GM18499 (cell line): Measurements from ENCODE around the gene MYO5A.

Source experiments
- ATAC-seq: cut with Tn5 transposase; IDR thresholded peaks from one replicate; pipeline ENCODE4 v1.9.1; 2021; ENCODE audit warnings: moderate number of reproducible peaks; ENCODE audit not compliant: insufficient read depth, unreplicated experiment

The MYO5A gene

GRCh38 chr15:52379395-52380106 is 149.1 kb downstream of the MYO5A start:
- peak; percentile 43 for ATAC-seq

GRCh38 chr15:52378746-52379394 is 149.8 kb downstream of the MYO5A start:
- ATAC-seq: peak; percentile 62

DNA sequence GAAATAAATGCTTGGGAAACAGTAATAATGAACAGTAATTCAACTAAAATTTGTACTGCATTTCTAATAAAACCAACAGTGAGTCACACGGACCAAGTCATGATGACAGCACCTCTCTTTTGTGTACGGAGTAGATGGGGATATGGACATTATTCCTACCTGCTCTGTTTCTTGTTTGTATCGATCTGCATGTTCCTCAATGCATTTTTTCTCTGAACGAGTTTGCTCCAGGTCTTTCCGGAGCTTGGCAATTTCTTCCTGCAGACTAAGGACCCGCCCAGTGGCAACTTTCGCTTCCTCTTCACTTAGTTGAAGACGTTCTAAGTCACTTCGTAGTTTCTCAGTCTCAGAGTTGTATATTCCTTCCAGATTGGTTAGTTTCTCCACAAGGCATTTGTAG is 158.7 kb downstream of the MYO5A start:
- ATAC-seq: no peak

- ATAC-seq: no peak
Measured at GRCh38 chr15:52369455-52369854, 159.2 kb downstream of the MYO5A start.

DNA sequence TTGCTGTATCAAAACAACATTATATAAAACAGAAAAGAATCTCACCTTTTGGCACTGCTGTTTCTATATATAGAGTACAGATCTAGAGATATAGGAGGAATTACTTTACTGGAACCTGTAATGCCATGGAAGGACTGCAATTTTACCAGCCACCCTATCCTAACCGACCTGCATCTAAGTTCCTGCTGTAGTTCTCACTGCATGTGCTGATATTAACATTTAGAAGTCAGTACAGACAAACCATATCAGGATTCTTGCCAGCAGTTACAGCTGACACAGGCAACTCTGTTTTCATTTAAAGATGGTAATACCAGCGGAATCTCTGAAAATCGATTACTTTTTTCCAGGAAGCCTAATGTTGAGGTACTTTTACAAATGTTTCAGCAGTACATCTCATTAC is 159.7 kb downstream of the MYO5A start:
- no peak for ATAC-seq

GRCh38 chr15:52368402-52368801 is 160.3 kb downstream of the MYO5A start:
- ATAC-seq: no peak

DNA sequence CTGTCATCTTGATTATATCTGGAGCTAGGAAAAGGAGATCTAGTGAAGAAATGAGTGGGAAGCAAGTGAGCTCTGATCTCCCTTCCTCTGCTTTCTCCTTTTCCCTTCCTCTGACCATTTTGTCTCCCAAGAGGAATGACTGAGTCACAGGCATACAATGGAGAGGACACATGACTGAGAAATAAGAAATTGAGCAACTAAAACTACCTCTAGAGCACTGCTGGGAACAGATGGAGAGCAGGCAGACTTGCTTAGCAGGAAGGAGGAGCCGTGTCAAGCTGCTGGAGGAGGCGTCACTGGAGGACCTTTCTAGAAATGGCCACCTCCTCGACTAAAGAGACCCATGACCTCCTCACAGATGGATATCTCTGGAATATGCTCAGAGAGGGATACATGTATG is 166.2 kb downstream of the MYO5A start:
- no peak for ATAC-seq

GRCh38 chr15:52361975-52362494 is 166.6 kb downstream of the MYO5A start:
- ATAC-seq: no peak

- no peak for ATAC-seq
Measured at GRCh38 chr15:52361494-52361893, 167.2 kb downstream of the MYO5A start.

GRCh38 chr15:52360229-52361203 is 168.2 kb downstream of the MYO5A start:
- no peak for ATAC-seq

DNA sequence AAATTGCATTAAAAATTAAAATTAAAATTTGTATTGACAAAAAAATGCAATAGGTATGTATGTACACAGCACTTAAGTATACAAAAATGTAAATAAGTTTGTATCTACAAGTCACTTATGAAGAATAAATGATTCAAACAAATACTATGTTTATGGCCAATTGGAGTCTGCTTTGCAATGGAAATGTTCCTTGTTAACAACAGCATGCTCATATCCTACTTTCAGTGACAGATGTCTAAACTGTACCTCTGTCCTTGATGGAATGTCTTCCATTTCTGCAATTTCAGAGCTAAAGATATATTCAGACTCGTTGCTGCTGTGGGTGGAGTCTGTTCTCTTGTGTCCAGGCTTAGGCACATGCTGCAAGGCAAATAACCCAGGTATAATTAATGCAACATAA is 169.0 kb downstream of the MYO5A start:
- no peak for ATAC-seq

GRCh38 chr15:52357949-52358348 is 170.7 kb downstream of the MYO5A start:
- ATAC-seq: no peak

DNA sequence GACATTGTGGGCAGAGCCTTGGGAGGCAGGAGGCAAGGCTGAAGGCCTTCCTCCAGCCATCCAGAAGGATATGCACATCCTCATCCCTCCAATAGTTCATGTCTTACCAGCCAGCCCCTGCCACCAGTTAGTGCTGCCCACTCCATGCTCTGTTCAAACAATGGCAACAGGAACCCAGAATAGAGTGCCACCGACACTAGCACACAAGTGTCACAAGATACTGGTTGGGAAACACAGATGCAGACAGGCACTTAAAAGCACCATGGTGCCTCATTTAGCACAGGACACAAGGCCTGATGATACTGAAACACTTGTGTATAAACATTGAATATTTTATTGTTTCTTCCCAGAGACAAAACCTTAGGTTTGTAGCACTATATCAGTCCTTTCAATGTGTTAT is 176.6 kb downstream of the MYO5A start:
- no peak for ATAC-seq

DNA sequence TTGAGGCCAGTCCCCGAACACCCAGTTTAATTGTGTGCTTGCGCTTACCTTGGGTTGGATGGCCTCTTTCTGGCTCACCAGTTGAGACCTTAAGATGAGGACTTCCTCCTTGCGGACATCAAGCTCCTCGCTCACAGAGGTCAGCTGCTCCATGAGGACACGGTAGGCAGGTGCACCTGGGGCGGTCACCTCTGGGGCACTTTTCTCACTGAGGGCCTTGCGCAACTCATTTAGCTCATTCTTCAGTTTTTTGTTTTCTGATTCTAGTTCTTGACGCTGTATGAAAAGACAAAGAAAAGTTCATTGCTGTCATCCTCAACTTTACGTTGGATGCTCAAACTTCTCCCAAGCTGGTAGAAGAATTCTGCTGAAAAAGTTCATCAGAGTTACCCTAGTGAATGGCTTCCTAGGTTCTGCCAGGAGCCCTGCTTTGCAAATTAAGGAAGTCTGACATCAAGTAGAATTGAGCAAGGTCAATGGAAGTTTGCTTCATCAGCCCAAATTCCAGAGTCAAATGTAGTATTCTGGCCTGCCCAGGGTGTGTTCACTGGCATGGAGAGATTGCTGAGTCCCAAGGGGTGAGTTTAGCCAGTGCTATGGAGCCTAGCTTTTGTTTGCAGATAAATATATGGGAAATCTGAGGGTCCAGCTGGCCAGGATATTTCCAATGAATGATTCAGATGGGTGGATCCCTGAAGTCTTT is 177.3 kb downstream of the MYO5A start:
- ATAC-seq: no peak

DNA sequence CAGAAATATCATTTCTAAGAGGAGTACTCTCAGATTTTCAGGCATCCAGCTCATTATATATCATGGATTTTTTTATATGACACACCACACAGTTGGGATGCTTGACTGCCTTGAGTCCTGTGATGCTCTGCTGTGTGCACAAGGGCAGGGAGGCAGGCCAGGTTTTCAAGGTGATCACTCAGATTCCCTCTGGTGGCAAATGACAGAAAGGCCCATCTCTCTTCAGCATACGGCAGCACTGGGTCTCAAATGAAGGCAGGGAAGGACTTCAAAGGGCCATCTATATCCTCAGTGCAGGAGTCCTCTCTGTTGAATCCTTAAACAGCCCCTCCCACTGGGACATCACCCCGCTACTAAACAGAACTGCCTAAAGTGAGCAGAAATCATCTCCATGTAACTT is 178.3 kb downstream of the MYO5A start:
- ATAC-seq: no peak

GRCh38 chr15:52349052-52349700 is 179.5 kb downstream of the MYO5A start:
- no peak for ATAC-seq

GRCh38 chr15:52348056-52348745 is 180.5 kb downstream of the MYO5A start:
- no peak for ATAC-seq

DNA sequence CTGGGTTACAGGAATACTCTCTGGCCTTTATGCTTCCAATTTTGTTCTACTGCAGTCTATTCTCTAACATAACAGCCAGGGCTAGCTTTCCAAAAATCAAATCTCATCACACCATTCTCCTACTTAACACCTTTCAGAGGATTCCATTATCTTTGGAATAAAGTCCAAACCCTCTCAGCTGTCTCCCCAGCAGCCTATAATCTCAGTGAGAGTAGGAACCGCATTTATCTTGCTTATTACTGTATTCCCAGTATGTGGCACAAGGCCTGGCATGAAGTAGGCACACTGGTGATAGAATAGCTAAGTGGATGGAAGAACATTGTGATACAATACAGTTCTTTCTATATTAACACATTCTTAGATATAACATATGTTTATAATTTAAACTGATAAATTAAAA is 184.1 kb downstream of the MYO5A start:
- ATAC-seq: no peak

DNA sequence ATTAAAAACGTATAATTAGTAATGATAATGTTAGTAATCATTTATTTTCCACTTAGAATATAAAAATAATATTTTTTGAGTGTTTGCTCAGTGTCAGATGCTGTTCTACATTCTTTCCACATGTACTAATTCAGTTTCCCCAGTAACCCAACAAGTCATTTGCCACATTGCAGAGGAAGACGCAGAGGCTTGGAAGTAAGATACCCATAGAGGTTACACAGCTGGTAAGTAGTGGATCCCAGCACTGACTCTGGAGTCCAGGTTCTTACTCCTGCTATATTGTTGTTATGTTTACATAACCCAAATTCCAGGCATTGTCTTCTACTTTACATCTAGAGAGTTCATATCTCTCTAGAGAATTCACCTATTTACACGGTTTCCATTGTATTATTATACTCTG is 184.8 kb downstream of the MYO5A start:
- no peak for ATAC-seq
